Measurements from ENCODE around the gene CREB3L1. TPM values are rescaled to one million over a fixed set of nuclear protein-coding genes. Genes with fewer than 3 reads are reported as not detected.
A peak's percentile ranks its signal among the peaks of the same experiment; 100 is the strongest.

Gene CREB3L1
- total RNA-seq, 1 donor from 2014 or later = 0.53 TPM

DNA sequence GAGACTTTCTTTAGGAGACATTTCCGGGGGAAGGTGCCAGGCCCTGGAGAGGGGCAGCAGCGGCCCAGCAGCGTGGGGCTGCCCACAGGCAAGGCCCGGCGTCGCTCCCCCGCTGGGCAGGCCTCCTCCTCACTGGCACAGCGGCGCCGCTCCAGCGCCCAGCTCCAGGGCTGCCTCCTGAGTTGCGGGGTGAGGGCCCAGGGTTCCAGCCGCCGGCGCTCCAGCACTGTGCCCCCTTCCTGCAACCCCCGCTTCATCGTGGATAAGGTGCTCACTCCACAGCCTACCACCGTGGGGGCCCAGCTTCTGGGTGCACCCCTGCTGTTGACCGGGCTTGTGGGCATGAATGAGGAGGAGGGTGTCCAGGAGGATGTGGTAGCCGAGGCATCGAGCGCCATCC, 88.8 kb downstream of the CREB3L1 start:
- Histone ChIP-seq H3K36me3 (ENCODE audit: control insufficient read depth, insufficient read depth, low read length) (peaks cover 18% of the 10 kb centered on the region), H3K4me3 (ENCODE audit: low read depth, low read length) (no peak overlapping the region), H3K27me3 (ENCODE audit: control insufficient read depth, insufficient read depth, low read length) (no peaks in the 10 kb centered on the region)
- DNase-seq (ENCODE audit: low read depth) (no peak), FAIRE-seq (no peak)
- TF ChIP-seq, protein P1, sequence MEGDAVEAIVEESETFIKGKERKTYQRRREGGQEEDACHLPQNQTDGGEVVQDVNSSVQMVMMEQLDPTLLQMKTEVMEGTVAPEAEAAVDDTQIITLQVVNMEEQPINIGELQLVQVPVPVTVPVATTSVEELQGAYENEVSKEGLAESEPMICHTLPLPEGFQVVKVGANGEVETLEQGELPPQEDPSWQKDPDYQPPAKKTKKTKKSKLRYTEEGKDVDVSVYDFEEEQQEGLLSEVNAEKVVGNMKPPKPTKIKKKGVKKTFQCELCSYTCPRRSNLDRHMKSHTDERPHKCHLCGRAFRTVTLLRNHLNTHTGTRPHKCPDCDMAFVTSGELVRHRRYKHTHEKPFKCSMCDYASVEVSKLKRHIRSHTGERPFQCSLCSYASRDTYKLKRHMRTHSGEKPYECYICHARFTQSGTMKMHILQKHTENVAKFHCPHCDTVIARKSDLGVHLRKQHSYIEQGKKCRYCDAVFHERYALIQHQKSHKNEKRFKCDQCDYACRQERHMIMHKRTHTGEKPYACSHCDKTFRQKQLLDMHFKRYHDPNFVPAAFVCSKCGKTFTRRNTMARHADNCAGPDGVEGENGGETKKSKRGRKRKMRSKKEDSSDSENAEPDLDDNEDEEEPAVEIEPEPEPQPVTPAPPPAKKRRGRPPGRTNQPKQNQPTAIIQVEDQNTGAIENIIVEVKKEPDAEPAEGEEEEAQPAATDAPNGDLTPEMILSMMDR (IDR thresholded peaks at IDR 0.05; ENCODE audit: insufficient read depth, low read length, severe bottlenecking) = no peak

DNA sequence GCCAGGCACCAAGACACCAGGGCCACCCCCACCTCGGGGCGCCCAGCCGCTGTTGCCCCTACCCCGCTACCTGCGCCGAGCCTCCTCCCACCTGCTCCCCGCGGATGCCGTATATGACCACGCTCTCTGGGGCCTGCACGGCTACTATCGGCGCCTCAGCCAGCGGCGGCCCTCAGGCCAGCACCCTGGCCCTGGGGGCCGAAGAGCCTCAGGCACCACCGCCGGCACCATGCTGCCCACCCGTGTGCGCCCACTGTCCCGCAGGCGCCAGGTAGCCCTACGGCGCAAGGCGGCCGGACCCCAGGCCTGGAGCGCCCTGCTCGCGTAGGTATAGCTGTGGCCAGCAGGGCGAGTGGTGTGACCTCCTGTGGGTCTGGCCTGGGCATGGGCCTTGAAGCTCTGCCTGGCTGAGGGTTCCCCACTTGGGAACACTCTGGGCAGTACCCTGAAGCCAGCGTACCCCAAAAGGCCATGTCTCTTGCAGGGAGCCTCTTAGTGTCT, 89.2 kb downstream of the CREB3L1 start:
- no peaks in the 10 kb centered on the region for H3K27me3 ChIP-seq (ENCODE audit: control insufficient read depth, insufficient read depth, low read length)
- H3K4me3 ChIP-seq (ENCODE audit: low read depth, low read length) = no peak overlapping the region
- DNase-seq (ENCODE audit: low read depth) = no peak
- TF ChIP-seq, protein P1 (IDR thresholded peaks at IDR 0.05; ENCODE audit: insufficient read depth, low read length, severe bottlenecking) = no peak
- FAIRE-seq = no peak
- peaks cover 20% of the 10 kb centered on the region for H3K36me3 ChIP-seq (ENCODE audit: control insufficient read depth, insufficient read depth, low read length)

DNA sequence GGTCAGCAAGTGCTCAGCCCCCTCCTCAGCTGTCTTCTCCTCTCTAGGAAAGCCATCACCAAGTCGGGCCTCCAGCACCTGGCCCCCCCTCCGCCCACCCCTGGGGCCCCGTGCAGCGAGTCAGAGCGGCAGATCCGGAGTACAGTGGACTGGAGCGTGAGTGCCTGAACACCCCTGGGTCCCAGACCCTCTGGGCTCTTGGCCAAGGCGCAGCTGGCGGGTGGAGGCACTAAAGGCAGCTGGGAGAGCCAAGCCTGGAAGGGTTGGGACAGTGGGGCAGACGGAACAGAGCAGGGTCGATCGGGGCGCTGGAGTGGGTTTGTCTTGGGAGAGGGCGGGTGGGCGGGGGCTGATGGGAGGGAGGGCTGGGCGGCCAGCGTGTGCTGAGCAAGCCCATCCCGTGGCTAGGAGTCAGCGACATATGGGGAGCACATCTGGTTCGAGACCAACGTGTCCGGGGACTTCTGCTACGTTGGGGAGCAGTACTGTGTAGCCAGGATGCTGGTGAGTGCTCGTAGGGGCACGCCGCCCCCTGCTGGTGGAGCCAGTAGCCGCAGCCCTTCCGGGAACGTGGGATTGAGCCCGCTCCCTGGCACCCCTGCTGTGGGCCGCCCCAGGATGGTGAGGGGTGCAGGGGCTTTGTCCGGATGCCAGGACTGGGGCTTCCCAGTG, 89.9 kb downstream of the CREB3L1 start:
- Histone ChIP-seq H3K27me3 (ENCODE audit: control insufficient read depth, insufficient read depth, low read length) (no peaks in the 10 kb centered on the region), H3K36me3 (ENCODE audit: control insufficient read depth, insufficient read depth, low read length) (peaks cover 23% of the 10 kb centered on the region), H3K4me3 (ENCODE audit: low read depth, low read length) (no peak overlapping the region)
- DNase-seq (ENCODE audit: low read depth) (no peak), FAIRE-seq (no peak)
- TF ChIP-seq, protein P1 (IDR thresholded peaks at IDR 0.05; ENCODE audit: insufficient read depth, low read length, severe bottlenecking) = peak; percentile 88

DNA sequence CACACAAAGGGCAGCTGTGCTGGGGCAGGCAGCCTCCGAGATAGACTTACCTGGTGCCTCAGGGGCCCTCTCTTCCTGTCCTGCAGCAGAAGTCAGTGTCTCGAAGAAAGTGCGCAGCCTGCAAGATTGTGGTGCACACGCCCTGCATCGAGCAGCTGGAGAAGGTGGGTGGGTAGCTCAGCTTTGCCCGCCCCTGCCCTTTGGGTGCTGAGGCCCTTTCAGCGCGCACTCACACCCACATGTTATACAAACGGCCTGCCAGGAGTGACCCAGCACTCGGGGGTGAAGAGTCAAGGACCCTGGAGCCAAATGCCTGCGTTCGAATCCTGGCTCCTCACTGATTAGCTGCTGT, 90.4 kb downstream of the CREB3L1 start:
- FAIRE-seq = no peak
- Histone ChIP-seq H3K36me3 (ENCODE audit: control insufficient read depth, insufficient read depth, low read length) (peaks cover 23% of the 10 kb centered on the region), H3K27me3 (ENCODE audit: control insufficient read depth, insufficient read depth, low read length) (no peaks in the 10 kb centered on the region), H3K4me3 (ENCODE audit: low read depth, low read length) (no peak overlapping the region)
- TF ChIP-seq, protein P1 (IDR thresholded peaks at IDR 0.05; ENCODE audit: insufficient read depth, low read length, severe bottlenecking) = no peak
- no peak for DNase-seq (ENCODE audit: low read depth)

DNA sequence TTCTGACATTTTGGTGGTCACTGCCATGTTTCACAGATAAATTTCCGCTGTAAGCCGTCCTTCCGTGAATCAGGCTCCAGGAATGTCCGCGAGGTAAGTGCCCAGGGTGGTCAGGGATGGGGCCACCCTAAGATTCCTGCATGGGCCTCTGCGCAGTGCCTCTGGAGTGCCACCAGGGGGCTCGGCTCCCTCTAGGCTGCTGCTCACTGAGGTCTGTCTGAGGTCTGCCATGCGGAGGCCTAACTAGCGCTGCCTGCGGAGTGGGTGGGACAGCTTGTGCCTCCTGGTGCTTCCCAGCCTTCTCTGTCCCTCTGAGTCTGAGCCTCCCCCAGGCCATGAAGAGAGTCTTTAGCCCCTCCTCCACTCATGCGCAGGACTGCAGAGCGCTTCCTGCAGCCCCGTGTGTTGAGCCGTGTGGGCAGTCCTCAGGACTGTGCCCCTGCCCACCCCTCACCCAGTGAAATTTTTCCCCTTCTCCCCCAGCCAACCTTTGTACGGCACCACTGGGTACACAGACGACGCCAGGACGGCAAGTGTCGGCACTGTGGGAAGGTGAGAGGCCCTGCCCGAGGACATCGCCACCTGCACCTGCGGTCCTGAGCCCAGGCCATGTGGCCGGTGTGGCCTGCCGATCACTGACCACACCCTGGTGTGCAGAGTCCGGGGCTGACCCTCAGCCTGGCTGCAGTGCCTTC, 92.1 kb downstream of the CREB3L1 start:
- DNase-seq (ENCODE audit: low read depth) = no peak
- TF ChIP-seq, protein P1 (IDR thresholded peaks at IDR 0.05; ENCODE audit: insufficient read depth, low read length, severe bottlenecking) = peak; percentile 92
- H3K4me3 ChIP-seq (ENCODE audit: low read depth, low read length) = no peak overlapping the region
- no peaks in the 10 kb centered on the region for H3K27me3 ChIP-seq (ENCODE audit: control insufficient read depth, insufficient read depth, low read length)
- FAIRE-seq = no peak
- peaks cover 30% of the 10 kb centered on the region for H3K36me3 ChIP-seq (ENCODE audit: control insufficient read depth, insufficient read depth, low read length)

All from bronchial epithelial cell (primary cell).